ENCODE results near the gene ZBTB11. TPM values are rescaled to one million over a fixed set of nuclear protein-coding genes. Genes with fewer than 3 reads are reported as not detected.
A peak's percentile ranks its signal among the peaks of the same experiment; 100 is the strongest.
"Not testable (repeated sequence)": the region's sequence is repeated elsewhere in the genome, so short reads cannot be mapped to it uniquely, and the experiment has no call there.

Gene ZBTB11
- total RNA-seq, 4 donors from 2014 or later, result 14.6 to 20.9 (median 16.1) TPM

DNA sequence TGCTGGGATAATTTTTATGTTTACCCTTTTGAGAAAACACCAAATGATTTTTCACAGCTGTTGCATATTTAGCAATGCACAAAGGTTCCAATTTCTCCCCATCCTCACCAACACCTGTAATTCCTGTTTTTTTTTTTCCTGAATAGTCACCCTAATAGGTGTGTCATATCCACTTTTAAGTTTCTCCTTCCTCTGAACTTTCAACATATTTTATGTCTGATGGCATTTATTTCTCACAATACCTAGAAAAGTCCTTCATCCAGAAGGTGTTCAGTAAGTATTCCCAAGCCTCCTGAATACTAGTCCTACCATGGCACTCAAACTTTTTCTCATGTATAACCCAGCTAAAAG, 8.1 kb upstream of the ZBTB11 start:
- DNase-seq, result no peak
- H3K4me3 ChIP-seq, result peak overlapping the region; percentile 74 to 93 (median 85)
- no peaks in the 10 kb centered on the region for H3K27me3 ChIP-seq
- no peak for TF ChIP-seq POLR2A (IDR thresholded peaks at IDR 0.05)
- TF ChIP-seq, protein P1, sequence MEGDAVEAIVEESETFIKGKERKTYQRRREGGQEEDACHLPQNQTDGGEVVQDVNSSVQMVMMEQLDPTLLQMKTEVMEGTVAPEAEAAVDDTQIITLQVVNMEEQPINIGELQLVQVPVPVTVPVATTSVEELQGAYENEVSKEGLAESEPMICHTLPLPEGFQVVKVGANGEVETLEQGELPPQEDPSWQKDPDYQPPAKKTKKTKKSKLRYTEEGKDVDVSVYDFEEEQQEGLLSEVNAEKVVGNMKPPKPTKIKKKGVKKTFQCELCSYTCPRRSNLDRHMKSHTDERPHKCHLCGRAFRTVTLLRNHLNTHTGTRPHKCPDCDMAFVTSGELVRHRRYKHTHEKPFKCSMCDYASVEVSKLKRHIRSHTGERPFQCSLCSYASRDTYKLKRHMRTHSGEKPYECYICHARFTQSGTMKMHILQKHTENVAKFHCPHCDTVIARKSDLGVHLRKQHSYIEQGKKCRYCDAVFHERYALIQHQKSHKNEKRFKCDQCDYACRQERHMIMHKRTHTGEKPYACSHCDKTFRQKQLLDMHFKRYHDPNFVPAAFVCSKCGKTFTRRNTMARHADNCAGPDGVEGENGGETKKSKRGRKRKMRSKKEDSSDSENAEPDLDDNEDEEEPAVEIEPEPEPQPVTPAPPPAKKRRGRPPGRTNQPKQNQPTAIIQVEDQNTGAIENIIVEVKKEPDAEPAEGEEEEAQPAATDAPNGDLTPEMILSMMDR (IDR thresholded peaks at IDR 0.05 in 4 of 5, conservative IDR thresholded peaks at IDR 0.05 in 1 of 5), result no peak
- H3K27ac ChIP-seq, result peak overlapping the region; percentile 93 to 97 (median 96)
- H3K36me3 ChIP-seq, result peaks cover 2 to 52% of the 10 kb centered on the region in 2 donors
- in situ Hi-C loops (cut with MboI; ENCODE audit: low sequenced_read_pairs in 4 of 4), result loop anchor here in 2 of 4 donors (5.0 to 10.0 kb wide), 3 partner anchors 90 to 120 kb away; partner anchors contain the start of genes NXPE3 (in 1 of the 2), PCNP (in 1 of the 2) and TRMT10C (in 1 of the 2)
- intact Hi-C loops (cut with DNase I; ENCODE audit: low total_unique reads), result loop anchor here (5.0 kb wide), 2 partner anchors 92 to 978 kb away; partner anchors contain the start of genes NXPE3 and TFG
- no peak for ATAC-seq
- peaks cover 26 to 36% of the 10 kb centered on the region in 2 donors for H3K4me1 ChIP-seq
- no peaks in the 10 kb centered on the region for H3K9me3 ChIP-seq

GRCh38 chr3:101680466-101680865, 3.5 kb upstream of the ZBTB11 start:
- in situ Hi-C loops (cut with MboI; ENCODE audit: low sequenced_read_pairs in 4 of 4) (loop anchor here in 1 of 4 donors (10.0 kb wide), 2 partner anchors 94 to 116 kb away; partner anchors contain the start of genes NXPE3 and TRMT10C), intact Hi-C loops (cut with DNase I; ENCODE audit: low total_unique reads) (no loop called here)
- Histone ChIP-seq H3K27me3 (no peaks in the 10 kb centered on the region), H3K9me3 (no peaks in the 10 kb centered on the region), H3K36me3 (peaks cover 2 to 53% of the 10 kb centered on the region in 2 donors), H3K27ac (no peak overlapping the region), H3K4me1 (peaks cover 26 to 37% of the 10 kb centered on the region in 2 donors), H3K4me3 (no peak overlapping the region)
- ATAC-seq, result no peak
- TF ChIP-seq, protein P1 (IDR thresholded peaks at IDR 0.05 in 4 of 5, conservative IDR thresholded peaks at IDR 0.05 in 1 of 5), result no peak
- no peak for TF ChIP-seq POLR2A (IDR thresholded peaks at IDR 0.05)
- DNase-seq, result no peak

DNA sequence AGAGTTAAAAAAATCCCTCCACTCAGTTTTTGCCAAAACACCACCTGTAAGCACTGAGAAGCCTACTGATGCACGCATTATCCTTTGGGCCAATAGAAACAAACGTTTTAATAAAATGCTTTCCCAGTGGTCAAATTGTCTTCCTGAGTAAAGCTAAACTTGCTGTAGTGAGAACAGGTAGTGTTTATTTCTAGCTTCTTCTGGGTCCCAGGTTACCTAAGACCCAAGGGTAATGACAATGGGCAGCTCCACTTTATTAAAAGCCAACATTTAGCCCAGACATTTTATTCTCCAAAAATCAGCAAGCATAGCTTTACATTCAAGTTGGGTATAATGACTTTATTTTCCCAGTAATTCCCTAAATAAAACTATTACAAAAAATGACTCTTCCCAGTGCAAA, 1.9 kb upstream of the ZBTB11 start:
- H3K27me3 ChIP-seq; H3K27ac ChIP-seq; ATAC-seq; in situ Hi-C loops (cut with MboI; ENCODE audit: low sequenced_read_pairs in 4 of 4); H3K4me3 ChIP-seq; H3K9me3 ChIP-seq; DNase-seq: not testable (repeated sequence)
- intact Hi-C loops (cut with DNase I; ENCODE audit: low total_unique reads), result loop anchor here (5.0 kb wide), 1 partner anchor 167 kb away; the partner anchor contains the start of gene SENP7
- peaks cover 19 to 31% of the 10 kb centered on the region in 2 donors for H3K4me1 ChIP-seq
- peaks cover 2 to 41% of the 10 kb centered on the region in 2 donors for H3K36me3 ChIP-seq

DNA sequence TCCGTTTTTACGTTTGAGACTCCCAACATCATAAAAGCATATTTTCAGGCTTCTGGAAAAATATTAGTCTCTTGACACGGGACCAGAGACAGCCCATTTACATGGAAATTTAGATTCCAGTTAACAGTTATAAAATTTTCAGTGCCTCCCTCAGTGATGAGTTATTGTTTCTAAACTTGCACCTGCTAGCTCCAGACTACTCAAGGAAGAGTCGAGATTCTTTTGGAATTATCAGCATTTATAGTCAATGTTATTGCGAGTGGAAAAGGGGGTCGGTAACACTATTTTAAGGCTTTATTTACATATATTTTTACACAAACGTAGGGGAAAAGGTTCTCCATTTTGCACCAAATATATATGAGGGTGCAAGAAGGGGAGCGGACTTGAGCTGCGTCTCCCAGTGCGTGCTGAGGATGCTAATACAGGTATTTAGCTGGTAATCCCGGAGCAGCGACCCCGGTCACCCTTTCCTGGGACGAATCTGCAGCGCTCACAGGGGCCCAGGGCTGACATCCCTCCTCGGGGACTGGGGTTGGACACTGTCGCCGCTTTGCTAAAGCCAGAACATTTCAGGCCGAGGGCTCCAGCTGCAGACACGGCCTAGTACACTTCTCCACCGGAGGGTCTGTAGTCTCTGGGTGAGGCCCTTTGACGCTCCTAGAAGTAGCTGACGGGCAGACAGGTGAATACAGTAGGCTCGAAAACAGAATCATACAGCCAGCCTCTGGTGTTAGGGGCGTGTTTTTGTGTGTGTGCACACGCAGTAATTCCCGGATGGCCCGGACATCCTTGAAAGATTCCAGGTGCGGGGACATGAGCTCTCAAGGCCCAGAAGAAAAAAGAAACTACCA, 729 bp upstream of the ZBTB11 start:
- H3K4me1 ChIP-seq, result peaks cover 17 to 23% of the 10 kb centered on the region in 2 donors
- H3K4me3 ChIP-seq, result peak overlapping the region; percentile 62 to 100 (median 92)
- no peak for DNase-seq
- H3K36me3 ChIP-seq, result peaks cover 0 to 29% of the 10 kb centered on the region in 2 donors
- no peak for ATAC-seq
- no peaks in the 10 kb centered on the region for H3K27me3 ChIP-seq
- no peaks in the 10 kb centered on the region for H3K9me3 ChIP-seq
- TF ChIP-seq, protein P1 (IDR thresholded peaks at IDR 0.05 in 4 of 5, conservative IDR thresholded peaks at IDR 0.05 in 1 of 5), result peak in 1 of 5 experiments; percentile 6
- TF ChIP-seq POLR2A (IDR thresholded peaks at IDR 0.05), result no peak
- H3K27ac ChIP-seq, result peak overlapping the region; percentile 95 to 99 (median 98)
- in situ Hi-C loops (cut with MboI; ENCODE audit: low sequenced_read_pairs in 4 of 4), result no loop called here
- intact Hi-C loops (cut with DNase I; ENCODE audit: low total_unique reads), result loop anchor here (1.0 to 5.0 kb wide), 4 partner anchors 9 to 165 kb away; partner anchors contain the start of genes CEP97, PCNP, RPL24 and SENP7

- H3K4me3 ChIP-seq, result peak overlapping the region; percentile 86 to 100 (median 99)
Observed at GRCh38 chr3:101676216-101676764, 642 bp downstream of the ZBTB11 start.

More at GRCh38 chr3:101676216-101676764, 642 bp downstream of the ZBTB11 start:
- Histone ChIP-seq H3K27me3 (no peaks in the 10 kb centered on the region), H3K27ac (peak overlapping the region; percentile 95 to 99 (median 98)), H3K36me3 (peaks cover 0 to 19% of the 10 kb centered on the region in 2 donors), H3K9me3 (no peaks in the 10 kb centered on the region), H3K4me1 (peaks cover 17 to 23% of the 10 kb centered on the region in 2 donors)
- peak; percentile 68 to 72 for ATAC-seq
- in situ Hi-C loops (cut with MboI; ENCODE audit: low sequenced_read_pairs in 4 of 4) (no loop called here), intact Hi-C loops (cut with DNase I; ENCODE audit: low total_unique reads) (loop anchor here (5.0 kb wide), 1 partner anchor 164 kb away; the partner anchor contains the start of gene SENP7)
- TF ChIP-seq, protein P1 (IDR thresholded peaks at IDR 0.05 in 4 of 5, conservative IDR thresholded peaks at IDR 0.05 in 1 of 5), result peak in 3 of 5 experiments; percentile 24 to 25 (median 24)
- peak; percentile 57 to 75 for TF ChIP-seq POLR2A (IDR thresholded peaks at IDR 0.05)
- peak; percentile 86 to 90 for DNase-seq

Measured in gastrocnemius medialis (tissue), 4 donors.